HG02852 (cell line): ENCODE results near the gene SULT1A1.
"Not testable (repeated sequence)": the region's sequence is repeated elsewhere in the genome, so short reads cannot be mapped to it uniquely, and the experiment has no call there.

Source experiments
- ATAC-seq: cut with Tn5 transposase; IDR thresholded peaks from one replicate; pipeline ENCODE4 v1.9.1; 2021; ENCODE audit warnings: mild to moderate bottlenecking, moderate library complexity; ENCODE audit not compliant: unreplicated experiment

The SULT1A1 gene

GRCh38 chr16:28609631-28610594 lies at the start of gene SULT1A1:
TSS of gene SULT1A1 (minus strand) at chr16:28610044. CDS start at chr16:28608855, 1,189 bp downstream.
- no peak for ATAC-seq

- ATAC-seq = not testable (repeated sequence)
These were observed 30.1 kb upstream of the SULT1A1 start for GRCh38 chr16:28639959-28640358.

GRCh38 chr16:28638359-28638758 lies 28.5 kb upstream of the SULT1A1 start:
- ATAC-seq = not testable (repeated sequence)

- not testable (repeated sequence) for ATAC-seq
These were observed 27.9 kb upstream of the SULT1A1 start, which contains the start of gene NPIPB8 for GRCh38 chr16:28637765-28638164. TSS of gene NPIPB8 (plus strand) at chr16:28638065. CDS start at chr16:28638361, 296 bp downstream.

- ATAC-seq = not testable (repeated sequence)
These were observed 26.4 kb upstream of the SULT1A1 start for GRCh38 chr16:28636093-28636823.

- ATAC-seq = not testable (repeated sequence)
These were observed 21.1 kb upstream of the SULT1A1 start for GRCh38 chr16:28630905-28631304.

- no peak for ATAC-seq
These were observed 13.4 kb upstream of the SULT1A1 start for GRCh38 chr16:28623172-28623711.

GRCh38 chr16:28622532-28623171 lies 12.8 kb upstream of the SULT1A1 start:
- not testable (repeated sequence) for ATAC-seq

- ATAC-seq = no peak
These were observed 11.8 kb upstream of the SULT1A1 start for GRCh38 chr16:28621481-28622155.

GRCh38 chr16:28620316-28620715 lies 10.5 kb upstream of the SULT1A1 start:
- not testable (repeated sequence) for ATAC-seq

- no peak for ATAC-seq
These were observed 8.0 kb upstream of the SULT1A1 start for GRCh38 chr16:28617874-28618273.

- no peak for ATAC-seq
These were observed 6.8 kb upstream of the SULT1A1 start for GRCh38 chr16:28616636-28617035.

- ATAC-seq = not testable (repeated sequence)
These were observed 6.4 kb upstream of the SULT1A1 start for GRCh38 chr16:28616224-28616577.

GRCh38 chr16:28615486-28616223 lies 5.8 kb upstream of the SULT1A1 start:
- not testable (repeated sequence) for ATAC-seq

GRCh38 chr16:28614561-28614960 lies 4.7 kb upstream of the SULT1A1 start:
- ATAC-seq = not testable (repeated sequence)

GRCh38 chr16:28613912-28614311 lies 4.1 kb upstream of the SULT1A1 start:
- ATAC-seq = not testable (repeated sequence)

- not testable (repeated sequence) for ATAC-seq
These were observed 2.8 kb upstream of the SULT1A1 start for GRCh38 chr16:28612359-28613280.

- no peak for ATAC-seq
These were observed 849 bp upstream of the SULT1A1 start for GRCh38 chr16:28610595-28611191.
